ENCODE measurements around the gene BMPR1B.

- TF ChIP-seq POLR2A (IDR thresholded peaks at IDR 0.05; ENCODE audit: low read depth, low read length) (no peak), TAF1 (IDR thresholded peaks at IDR 0.05; ENCODE audit: borderline replicate concordance, low read depth, low read length) (no peak)
These were observed 287.7 kb downstream of the BMPR1B start for GRCh38 chr4:95045429-95045828.

Data from GM12892 (cell line).